ENCODE results near the gene PRKD2.
"Not testable (repeated sequence)": the region's sequence is repeated elsewhere in the genome, so short reads cannot be mapped to it uniquely, and the experiment has no call there.

PRKD2 gene

GRCh38 chr19:46635920-46636761, 80.8 kb downstream of the PRKD2 start, which contains the start of gene GNG8:
Gene GNG8, minus strand, starts transcription at chr19:46636202. Its CDS starts 1,520 bp downstream, at chr19:46634682.
- in situ Hi-C loops (cut with MboI; ENCODE audit: low sequenced_read_pairs): no loop called here

GRCh38 chr19:46634656-46635218, 82.2 kb downstream of the PRKD2 start:
- in situ Hi-C loops (cut with MboI; ENCODE audit: low sequenced_read_pairs): no loop called here

- in situ Hi-C loops (cut with MboI; ENCODE audit: low sequenced_read_pairs): no loop called here
Measured at GRCh38 chr19:46634045-46634655, 82.8 kb downstream of the PRKD2 start.

- in situ Hi-C loops (cut with MboI; ENCODE audit: low sequenced_read_pairs): no loop called here
Measured at GRCh38 chr19:46633130-46633529, 83.8 kb downstream of the PRKD2 start.

- in situ Hi-C loops (cut with MboI; ENCODE audit: low sequenced_read_pairs): no loop called here
Measured at GRCh38 chr19:46631481-46631880, 85.4 kb downstream of the PRKD2 start.

GRCh38 chr19:46630586-46631205, 86.2 kb downstream of the PRKD2 start:
- in situ Hi-C loops (cut with MboI; ENCODE audit: low sequenced_read_pairs): no loop called here

- in situ Hi-C loops (cut with MboI; ENCODE audit: low sequenced_read_pairs): no loop called here
Measured at GRCh38 chr19:46629546-46630025, 87.3 kb downstream of the PRKD2 start.

- in situ Hi-C loops (cut with MboI; ENCODE audit: low sequenced_read_pairs): not testable (repeated sequence)
Measured at GRCh38 chr19:46628970-46629369, 87.9 kb downstream of the PRKD2 start.

- in situ Hi-C loops (cut with MboI; ENCODE audit: low sequenced_read_pairs): no loop called here
Measured at GRCh38 chr19:46626446-46626845, 90.5 kb downstream of the PRKD2 start.

- in situ Hi-C loops (cut with MboI; ENCODE audit: low sequenced_read_pairs): no loop called here
Measured at GRCh38 chr19:46625731-46626130, 91.2 kb downstream of the PRKD2 start.

GRCh38 chr19:46624958-46625661, 91.8 kb downstream of the PRKD2 start, which contains the start of gene PTGIR:
Gene PTGIR, minus strand, starts transcription at chr19:46625089. Its CDS starts 864 bp downstream, at chr19:46624225.
- in situ Hi-C loops (cut with MboI; ENCODE audit: low sequenced_read_pairs): no loop called here

Data from HL-60/S4 (cell line).